Vagina (tissue), 2 donors: ENCODE results near the gene BTG3.

Experiments used
- POLR2AphosphoS5 ChIP-seq, 2 donors: sonication (generic); formaldehyde crosslinking; IDR thresholded peaks; one replicate each; pipeline ENCODE4 v1.9.0; 2017; ENCODE audit warnings: antibody characterized with exemption in 2 of 2, mild to moderate bottlenecking in 2 of 2, low read depth in 1 of 2; ENCODE audit not compliant: insufficient read depth in 1 of 2
- TF ChIP-seq, protein P1 (sequence below), 3 experiments: fragments of 450-650 bp in 2 of 3; fragments of 200-600 bp in 1 of 3; sonication (generic) in 1 of 3; IDR thresholded peaks; one replicate each; pipeline ENCODE4 v1.5.1; 2017 to 2019; ENCODE audit warnings: antibody characterized with exemption in 3 of 3, mild to moderate bottlenecking in 2 of 3, moderate library complexity in 2 of 3

DNA sequence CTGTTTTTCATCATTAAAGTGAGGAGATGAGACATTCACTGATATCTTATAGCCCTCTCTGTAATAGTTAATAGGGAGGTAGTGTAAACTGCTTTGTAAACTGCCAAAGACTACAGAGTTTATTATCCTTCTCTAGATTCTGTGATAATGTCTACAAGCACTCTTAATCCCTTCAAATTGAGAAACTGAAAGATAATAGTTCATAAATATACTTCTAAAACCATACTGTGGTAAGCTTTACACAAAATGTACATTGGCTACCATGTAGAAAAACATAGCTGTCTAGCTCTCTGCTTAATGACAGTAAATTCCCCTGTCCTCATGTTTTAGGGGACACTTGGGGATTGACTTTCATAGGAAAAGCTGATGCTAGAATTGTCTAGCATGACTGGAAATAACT is 60.3 kb downstream of the BTG3 start:
- TF ChIP-seq, protein P1, sequence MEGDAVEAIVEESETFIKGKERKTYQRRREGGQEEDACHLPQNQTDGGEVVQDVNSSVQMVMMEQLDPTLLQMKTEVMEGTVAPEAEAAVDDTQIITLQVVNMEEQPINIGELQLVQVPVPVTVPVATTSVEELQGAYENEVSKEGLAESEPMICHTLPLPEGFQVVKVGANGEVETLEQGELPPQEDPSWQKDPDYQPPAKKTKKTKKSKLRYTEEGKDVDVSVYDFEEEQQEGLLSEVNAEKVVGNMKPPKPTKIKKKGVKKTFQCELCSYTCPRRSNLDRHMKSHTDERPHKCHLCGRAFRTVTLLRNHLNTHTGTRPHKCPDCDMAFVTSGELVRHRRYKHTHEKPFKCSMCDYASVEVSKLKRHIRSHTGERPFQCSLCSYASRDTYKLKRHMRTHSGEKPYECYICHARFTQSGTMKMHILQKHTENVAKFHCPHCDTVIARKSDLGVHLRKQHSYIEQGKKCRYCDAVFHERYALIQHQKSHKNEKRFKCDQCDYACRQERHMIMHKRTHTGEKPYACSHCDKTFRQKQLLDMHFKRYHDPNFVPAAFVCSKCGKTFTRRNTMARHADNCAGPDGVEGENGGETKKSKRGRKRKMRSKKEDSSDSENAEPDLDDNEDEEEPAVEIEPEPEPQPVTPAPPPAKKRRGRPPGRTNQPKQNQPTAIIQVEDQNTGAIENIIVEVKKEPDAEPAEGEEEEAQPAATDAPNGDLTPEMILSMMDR (IDR thresholded peaks at IDR 0.05) = no peak
- TF ChIP-seq POLR2AphosphoS5 (IDR thresholded peaks at IDR 0.05; ENCODE audit: insufficient read depth in 1 of 2, low read depth in 1 of 2) = no peak
